Peyer's patch (tissue), 4 donors: ENCODE results near the gene MTARC1. TPM values are rescaled to one million over a fixed set of nuclear protein-coding genes. Genes with fewer than 3 reads are reported as not detected.

Source experiments
- DNase-seq, 3 donors: peaks; one replicate each; pipeline ENCODE4 v3.0.0-alpha.2; 2017 to 2019
- H3K27ac ChIP-seq, 4 donors: fragments of 200-600 bp; sonication (generic); one replicate each; pipeline ENCODE4 v1.5.1; 2016 to 2019
- H3K27me3 ChIP-seq, 2 donors: fragments of 200-600 bp; sonication (generic); one replicate each; pipeline ENCODE4 v1.5.1; 2019
- H3K36me3 ChIP-seq, 3 donors: fragments of 200-600 bp; sonication (generic); one replicate each; pipeline ENCODE4 v1.5.1; 2016 to 2019
- H3K4me1 ChIP-seq, 4 donors: fragments of 200-600 bp; sonication (generic); one replicate each; pipeline ENCODE4 v1.5.1; 2016 to 2019
- H3K4me3 ChIP-seq, 4 donors: fragments of 200-600 bp; sonication (generic); 1 replicate in 3 of 4; 2 replicates in 1 of 4; pipeline ENCODE4 v1.5.1; 2016 to 2019; ENCODE audit warnings: mild to moderate bottlenecking in 1 of 4
- H3K9me3 ChIP-seq, 4 donors: fragments of 200-600 bp; sonication (generic); one replicate each; pipeline ENCODE4 v1.5.1; 2016 to 2019; ENCODE audit warnings: mild to moderate bottlenecking in 1 of 4
- POLR2A ChIP-seq, 2 donors: fragments of 450-650 bp; IDR thresholded peaks; one replicate each; pipeline ENCODE4 v1.5.1; 2017; ENCODE audit warnings: antibody characterized with exemption in 2 of 2, mild to moderate bottlenecking in 2 of 2, moderate library complexity in 2 of 2
- total RNA-seq, 4 donors: library from RNA; depleted of rRNA; stranded (reverse); fragments of >200 nt; gene quantifications; one replicate each; pipeline ENCODE4 v1.1.0, GENCODE V29; 2016
- TF ChIP-seq, protein P1 (sequence below), 6 experiments: fragments of 450-650 bp in 4 of 6; fragments of 200-600 bp in 2 of 6; sonication (generic) in 1 of 6; IDR thresholded peaks; one replicate each; pipeline ENCODE4 v1.5.1; 2017 to 2019; ENCODE audit warnings: antibody characterized with exemption in 6 of 6, mild to moderate bottlenecking in 3 of 6, moderate library complexity in 1 of 6

The MTARC1 gene
- total RNA-seq, 4 donors from 2014 or later = 3.3 to 7.8 (median 5.8) TPM

DNA sequence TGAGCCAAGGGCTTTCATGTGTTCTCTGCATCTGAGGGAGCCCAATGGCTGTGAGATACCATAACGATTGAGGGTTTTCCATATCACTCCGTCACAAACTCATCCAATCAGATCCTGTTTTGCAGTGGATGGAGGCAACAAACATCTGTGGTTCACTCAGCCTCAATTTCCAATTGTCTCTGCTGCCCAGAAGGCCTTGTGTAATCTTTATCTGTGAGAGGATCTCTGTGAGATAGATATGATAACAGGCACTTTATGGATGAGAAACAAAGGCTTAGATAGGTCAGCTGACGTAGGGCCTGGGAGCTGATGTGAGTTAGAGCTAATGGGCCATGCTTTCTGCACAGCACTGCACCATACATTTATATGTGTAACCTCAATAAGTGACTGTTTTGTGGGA lies 3.3 kb upstream of the MTARC1 start:
- peaks cover 0 to 34% (median 0%) of the 10 kb centered on the region in 3 donors for H3K36me3 ChIP-seq
- H3K4me1 ChIP-seq = peaks cover 0 to 9% (median 0%) of the 10 kb centered on the region in 4 donors
- no peak for TF ChIP-seq POLR2A (IDR thresholded peaks at IDR 0.05)
- TF ChIP-seq, protein P1, sequence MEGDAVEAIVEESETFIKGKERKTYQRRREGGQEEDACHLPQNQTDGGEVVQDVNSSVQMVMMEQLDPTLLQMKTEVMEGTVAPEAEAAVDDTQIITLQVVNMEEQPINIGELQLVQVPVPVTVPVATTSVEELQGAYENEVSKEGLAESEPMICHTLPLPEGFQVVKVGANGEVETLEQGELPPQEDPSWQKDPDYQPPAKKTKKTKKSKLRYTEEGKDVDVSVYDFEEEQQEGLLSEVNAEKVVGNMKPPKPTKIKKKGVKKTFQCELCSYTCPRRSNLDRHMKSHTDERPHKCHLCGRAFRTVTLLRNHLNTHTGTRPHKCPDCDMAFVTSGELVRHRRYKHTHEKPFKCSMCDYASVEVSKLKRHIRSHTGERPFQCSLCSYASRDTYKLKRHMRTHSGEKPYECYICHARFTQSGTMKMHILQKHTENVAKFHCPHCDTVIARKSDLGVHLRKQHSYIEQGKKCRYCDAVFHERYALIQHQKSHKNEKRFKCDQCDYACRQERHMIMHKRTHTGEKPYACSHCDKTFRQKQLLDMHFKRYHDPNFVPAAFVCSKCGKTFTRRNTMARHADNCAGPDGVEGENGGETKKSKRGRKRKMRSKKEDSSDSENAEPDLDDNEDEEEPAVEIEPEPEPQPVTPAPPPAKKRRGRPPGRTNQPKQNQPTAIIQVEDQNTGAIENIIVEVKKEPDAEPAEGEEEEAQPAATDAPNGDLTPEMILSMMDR (IDR thresholded peaks at IDR 0.05) = no peak
- no peak overlapping the region for H3K27ac ChIP-seq
- H3K4me3 ChIP-seq = no peak overlapping the region
- DNase-seq = no peak
- H3K9me3 ChIP-seq = no peaks in the 10 kb centered on the region
- no peaks in the 10 kb centered on the region for H3K27me3 ChIP-seq

DNA sequence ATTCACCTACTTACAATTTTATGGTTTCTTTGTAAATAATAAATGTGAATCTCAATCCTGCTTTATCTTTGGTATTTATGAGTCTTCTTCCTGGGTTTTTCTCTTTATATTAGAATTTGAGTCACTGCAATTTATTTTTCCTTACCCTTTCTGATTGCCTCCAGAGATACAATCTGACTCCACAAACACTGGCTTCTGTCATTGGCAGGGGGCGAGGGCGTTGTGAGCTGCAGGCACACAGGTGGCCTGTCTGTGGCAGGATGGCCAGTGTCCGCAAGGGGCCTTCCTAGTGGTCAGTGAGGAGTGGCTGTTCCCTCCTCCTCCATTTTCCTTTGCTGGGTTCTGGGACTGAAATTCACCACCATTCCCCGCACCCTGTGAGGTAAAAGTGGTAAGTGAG lies 2.0 kb upstream of the MTARC1 start:
- H3K36me3 ChIP-seq = peaks cover 0 to 28% (median 0%) of the 10 kb centered on the region in 3 donors
- H3K4me1 ChIP-seq = peaks cover 0 to 9% (median 0%) of the 10 kb centered on the region in 4 donors
- DNase-seq = no peak
- H3K27me3 ChIP-seq = no peaks in the 10 kb centered on the region
- no peak overlapping the region for H3K4me3 ChIP-seq
- TF ChIP-seq POLR2A (IDR thresholded peaks at IDR 0.05) = no peak
- TF ChIP-seq, protein P1 (IDR thresholded peaks at IDR 0.05) = no peak
- H3K9me3 ChIP-seq = no peaks in the 10 kb centered on the region
- H3K27ac ChIP-seq = no peak overlapping the region

DNA sequence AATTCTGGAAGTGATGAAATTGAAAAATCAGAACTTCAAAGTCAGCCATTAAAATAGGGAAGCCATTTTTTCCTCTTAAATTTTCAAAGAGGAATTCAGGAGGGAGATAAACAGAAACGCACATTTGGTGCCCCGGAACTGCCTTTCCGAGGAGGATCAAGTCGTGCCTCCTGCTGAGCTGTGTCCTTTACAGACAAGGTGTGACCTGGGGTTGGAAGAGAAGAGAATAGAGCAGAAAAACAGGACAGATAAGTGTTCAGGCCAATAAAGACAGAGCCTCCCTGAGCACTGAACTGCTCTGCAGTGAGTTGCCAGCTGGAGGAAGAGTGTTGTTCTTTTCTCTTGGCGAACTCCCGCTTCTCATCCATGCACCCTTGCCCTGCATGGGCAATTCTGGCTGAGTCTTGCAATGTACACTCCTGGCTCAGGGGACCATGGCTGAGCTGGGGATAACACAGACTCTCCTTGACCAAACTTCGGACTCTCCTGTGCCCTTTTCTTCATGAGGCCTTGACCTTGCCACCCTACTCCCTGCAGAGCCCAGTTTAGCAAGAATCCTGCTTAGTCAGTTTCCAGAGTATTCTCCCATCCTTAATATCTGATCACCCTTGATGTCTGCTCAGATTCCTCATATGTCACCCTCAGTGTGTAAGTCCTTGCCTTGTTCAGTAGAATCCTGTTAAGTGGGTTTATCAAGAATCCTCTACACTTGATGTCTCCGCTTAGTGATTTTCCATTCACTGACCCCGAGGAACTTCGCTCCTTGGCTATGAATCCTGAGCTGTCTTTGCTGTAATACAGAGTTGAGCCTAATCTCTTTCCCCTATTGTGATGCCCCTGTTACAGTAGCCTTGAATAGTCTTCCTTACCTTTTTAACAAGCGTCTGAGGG lies 1.3 kb upstream of the MTARC1 start:
- H3K27ac ChIP-seq = peak overlapping the region in 2 of 4 donors; percentile 57 to 75
- no peak for DNase-seq

DNA sequence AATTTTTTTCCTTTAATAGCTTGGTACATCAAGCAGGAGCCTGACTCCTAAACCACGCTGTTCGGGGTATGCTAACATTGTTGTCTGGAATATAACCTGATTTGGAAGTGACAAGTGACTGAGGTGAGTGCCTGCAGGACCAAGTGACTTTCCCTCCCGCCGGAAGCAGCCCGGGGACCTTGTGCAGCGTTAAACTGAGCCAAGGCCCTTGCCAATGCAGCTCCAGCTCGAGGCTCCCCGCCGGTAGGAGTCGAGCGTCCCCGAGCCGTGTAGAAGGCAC lies 716 bp upstream of the MTARC1 start:
- Histone ChIP-seq H3K27me3 (no peaks in the 10 kb centered on the region), H3K27ac (peak overlapping the region; percentile 55 to 75 (median 66)), H3K4me1 (peaks cover 0 to 9% (median 0%) of the 10 kb centered on the region in 4 donors), H3K4me3 (peak overlapping the region; percentile 35 to 69 (median 55)), H3K9me3 (no peaks in the 10 kb centered on the region), H3K36me3 (peaks cover 0 to 18% (median 0%) of the 10 kb centered on the region in 3 donors)
- peak in 1 of 3 donors; percentile 61 for DNase-seq
- no peak for TF ChIP-seq POLR2A (IDR thresholded peaks at IDR 0.05)
- TF ChIP-seq, protein P1 (IDR thresholded peaks at IDR 0.05) = peak in 1 of 6 experiments; percentile 1

More for the DNA sequence above, 1.3 kb upstream of the MTARC1 start:
- Histone ChIP-seq H3K36me3 (peaks cover 0 to 21% (median 0%) of the 10 kb centered on the region in 3 donors), H3K4me1 (peaks cover 0 to 9% (median 0%) of the 10 kb centered on the region in 4 donors), H3K27me3 (no peaks in the 10 kb centered on the region), H3K9me3 (no peaks in the 10 kb centered on the region), H3K4me3 (no peak overlapping the region)
- TF ChIP-seq POLR2A (IDR thresholded peaks at IDR 0.05) = no peak
- TF ChIP-seq, protein P1 (IDR thresholded peaks at IDR 0.05) = no peak

DNA sequence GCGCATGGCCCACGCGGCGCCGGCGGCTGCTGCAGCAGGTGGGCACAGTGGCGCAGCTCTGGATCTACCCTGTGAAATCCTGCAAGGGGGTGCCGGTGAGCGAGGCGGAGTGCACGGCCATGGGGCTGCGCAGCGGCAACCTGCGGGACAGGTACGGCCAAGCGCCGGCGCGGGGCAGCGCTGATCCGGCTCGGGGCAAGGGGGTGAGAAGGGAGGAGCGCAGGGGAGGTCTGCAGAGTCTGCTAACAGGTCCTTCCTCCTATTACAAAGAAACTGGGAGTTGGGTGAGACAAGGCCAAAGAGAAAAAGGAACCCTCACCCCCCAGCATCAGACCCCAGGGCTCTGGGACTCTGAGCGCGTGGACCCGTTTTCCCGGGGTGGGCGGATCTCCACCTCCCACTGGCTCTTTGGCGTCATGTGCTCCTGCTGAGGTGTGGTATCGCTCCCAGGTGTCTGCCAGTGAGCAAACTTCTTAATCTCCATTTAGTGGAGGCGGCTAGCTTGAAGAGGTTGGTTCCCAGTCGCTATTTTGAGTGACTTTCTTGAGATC lies 431 bp downstream of the MTARC1 start:
- Histone ChIP-seq H3K4me1 (peaks cover 0 to 16% (median 0%) of the 10 kb centered on the region in 4 donors), H3K9me3 (no peaks in the 10 kb centered on the region), H3K27me3 (no peaks in the 10 kb centered on the region), H3K4me3 (peak overlapping the region; percentile 35 to 69 (median 55)), H3K36me3 (peaks cover 0 to 11% (median 0%) of the 10 kb centered on the region in 3 donors), H3K27ac (peak overlapping the region; percentile 55 to 75 (median 66))
- no peak for TF ChIP-seq POLR2A (IDR thresholded peaks at IDR 0.05)
- TF ChIP-seq, protein P1 (IDR thresholded peaks at IDR 0.05) = no peak
- DNase-seq = peak in 2 of 3 donors; percentile 64 to 76
